ENCODE results near the gene AKT3.

AKT3 gene

DNA sequence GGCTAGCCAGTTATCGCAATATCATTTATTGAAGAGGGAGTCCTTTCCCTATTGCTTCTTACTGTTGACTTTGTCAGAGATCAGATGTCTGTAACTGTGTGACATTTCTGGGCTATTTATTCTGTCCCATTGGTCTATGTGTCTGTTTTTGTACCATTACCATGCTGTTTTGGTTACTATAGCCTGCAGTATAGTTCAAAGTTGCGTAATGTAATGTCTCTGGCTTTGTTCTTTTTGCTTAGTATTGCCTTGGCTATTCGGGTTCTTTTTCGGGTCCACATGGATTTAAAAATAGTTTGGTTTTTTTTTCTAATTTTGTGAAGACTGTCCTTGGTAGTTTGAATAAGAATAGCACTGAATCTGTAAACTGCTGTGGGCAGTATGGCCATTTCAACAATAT is 320.5 kb downstream of the AKT3 start:
- no peak overlapping the region for H3K27ac ChIP-seq
- DNase-seq (ENCODE audit: low spot score), result no peak
- no peak overlapping the region for H3K4me3 ChIP-seq
- TF ChIP-seq, protein P1, sequence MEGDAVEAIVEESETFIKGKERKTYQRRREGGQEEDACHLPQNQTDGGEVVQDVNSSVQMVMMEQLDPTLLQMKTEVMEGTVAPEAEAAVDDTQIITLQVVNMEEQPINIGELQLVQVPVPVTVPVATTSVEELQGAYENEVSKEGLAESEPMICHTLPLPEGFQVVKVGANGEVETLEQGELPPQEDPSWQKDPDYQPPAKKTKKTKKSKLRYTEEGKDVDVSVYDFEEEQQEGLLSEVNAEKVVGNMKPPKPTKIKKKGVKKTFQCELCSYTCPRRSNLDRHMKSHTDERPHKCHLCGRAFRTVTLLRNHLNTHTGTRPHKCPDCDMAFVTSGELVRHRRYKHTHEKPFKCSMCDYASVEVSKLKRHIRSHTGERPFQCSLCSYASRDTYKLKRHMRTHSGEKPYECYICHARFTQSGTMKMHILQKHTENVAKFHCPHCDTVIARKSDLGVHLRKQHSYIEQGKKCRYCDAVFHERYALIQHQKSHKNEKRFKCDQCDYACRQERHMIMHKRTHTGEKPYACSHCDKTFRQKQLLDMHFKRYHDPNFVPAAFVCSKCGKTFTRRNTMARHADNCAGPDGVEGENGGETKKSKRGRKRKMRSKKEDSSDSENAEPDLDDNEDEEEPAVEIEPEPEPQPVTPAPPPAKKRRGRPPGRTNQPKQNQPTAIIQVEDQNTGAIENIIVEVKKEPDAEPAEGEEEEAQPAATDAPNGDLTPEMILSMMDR (IDR thresholded peaks at IDR 0.05), result no peak

DNA sequence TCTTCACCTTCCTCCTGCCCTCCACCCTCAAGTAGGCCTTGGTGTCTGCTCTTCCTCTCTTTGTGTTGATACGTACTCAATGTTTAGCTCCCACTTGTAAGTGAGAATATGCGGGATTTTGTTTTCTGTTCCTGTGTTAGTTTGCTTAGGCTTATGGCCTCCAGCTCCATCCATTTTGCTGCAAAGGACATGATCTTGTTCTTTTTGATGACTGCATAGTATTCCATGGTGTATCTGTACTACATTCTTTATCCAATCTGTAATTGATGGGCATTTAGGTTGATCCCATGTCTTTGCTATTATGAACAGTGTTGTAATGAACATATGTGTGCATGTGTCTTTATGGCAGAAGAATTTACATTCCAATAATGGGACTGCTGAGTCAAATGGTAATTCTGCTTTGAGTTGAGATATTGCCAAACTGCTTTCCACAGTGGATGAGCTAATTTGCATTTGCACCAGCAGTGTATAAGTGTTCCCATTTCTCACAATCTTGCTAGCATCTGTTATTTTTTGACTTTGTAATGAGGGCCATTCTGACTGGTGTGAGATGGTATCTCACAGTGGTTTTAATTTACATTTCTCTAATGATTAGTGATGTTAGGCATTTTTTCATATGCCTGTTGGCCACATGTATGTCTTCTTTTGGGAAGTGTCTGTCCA is 321.5 kb downstream of the AKT3 start:
- Histone ChIP-seq H3K27ac (no peak overlapping the region), H3K4me3 (no peak overlapping the region)
- TF ChIP-seq, protein P1 (IDR thresholded peaks at IDR 0.05), result no peak
- DNase-seq (ENCODE audit: low spot score), result no peak

DNA sequence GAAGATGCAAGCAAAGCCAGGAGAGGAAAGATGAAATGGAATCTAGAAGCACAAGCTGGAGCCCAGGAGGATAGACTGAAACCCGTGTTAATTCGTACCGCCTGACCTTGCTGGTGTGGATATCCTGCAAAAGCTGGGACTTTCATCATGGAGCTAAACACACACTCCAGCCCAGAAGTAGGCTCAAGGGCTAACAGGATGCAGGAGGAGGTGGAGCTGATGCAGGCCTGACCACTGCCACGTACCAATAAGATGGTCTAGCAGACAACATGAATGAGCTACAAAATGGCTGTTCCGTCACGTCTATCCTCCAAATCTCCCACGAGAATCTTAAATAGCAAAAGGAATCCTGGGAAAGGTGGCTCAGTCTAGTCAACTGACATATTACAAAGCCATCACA is 323.9 kb downstream of the AKT3 start:
- no peak overlapping the region for H3K27ac ChIP-seq
- TF ChIP-seq, protein P1 (IDR thresholded peaks at IDR 0.05), result no peak
- no peak for DNase-seq (ENCODE audit: low spot score)

DNA sequence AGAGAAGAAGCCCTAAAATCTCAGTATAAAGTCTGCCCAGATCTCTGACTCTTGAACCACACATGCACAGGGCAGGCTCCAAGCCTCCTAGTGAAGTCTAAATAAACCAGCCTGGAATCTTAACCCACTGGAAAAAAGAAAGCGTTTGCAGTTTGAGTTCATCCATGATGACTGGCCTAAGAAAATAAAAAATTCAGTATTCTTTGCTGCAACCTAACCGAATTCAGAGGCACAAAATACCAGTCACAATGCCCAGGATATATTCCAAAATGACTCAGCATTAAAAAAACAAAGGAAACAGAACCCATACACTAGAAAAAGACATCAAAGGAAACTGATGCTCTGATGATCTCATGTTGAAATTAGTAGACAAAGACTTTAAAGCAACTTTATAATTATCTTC is 325.0 kb downstream of the AKT3 start:
- no peak overlapping the region for H3K27ac ChIP-seq
- H3K4me3 ChIP-seq, result no peak overlapping the region
- TF ChIP-seq, protein P1 (IDR thresholded peaks at IDR 0.05), result no peak
- DNase-seq (ENCODE audit: low spot score), result no peak

More for the DNA sequence above, 323.9 kb downstream of the AKT3 start:
- no peak overlapping the region for H3K4me3 ChIP-seq

DNA sequence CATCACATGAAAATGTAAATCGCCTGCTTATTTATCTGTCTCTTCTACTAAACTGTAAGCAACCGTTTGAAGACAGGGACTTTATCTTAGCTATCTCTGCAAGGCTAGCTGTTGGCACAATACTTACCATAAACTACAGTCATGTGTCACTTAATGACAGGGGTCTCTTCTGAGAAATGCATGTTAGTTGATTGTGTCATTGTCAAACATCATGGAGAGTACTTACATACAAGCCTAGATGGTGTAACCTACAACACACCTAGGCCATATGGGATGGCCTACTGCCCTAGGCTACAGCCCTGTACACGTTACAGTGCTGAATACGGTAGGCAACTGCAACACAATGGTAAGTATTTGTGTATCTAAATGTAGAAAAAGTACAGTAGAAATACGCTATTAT is 326.3 kb downstream of the AKT3 start:
- TF ChIP-seq, protein P1 (IDR thresholded peaks at IDR 0.05), result no peak
- Histone ChIP-seq H3K27ac (no peak overlapping the region), H3K4me3 (no peak overlapping the region)

DNA sequence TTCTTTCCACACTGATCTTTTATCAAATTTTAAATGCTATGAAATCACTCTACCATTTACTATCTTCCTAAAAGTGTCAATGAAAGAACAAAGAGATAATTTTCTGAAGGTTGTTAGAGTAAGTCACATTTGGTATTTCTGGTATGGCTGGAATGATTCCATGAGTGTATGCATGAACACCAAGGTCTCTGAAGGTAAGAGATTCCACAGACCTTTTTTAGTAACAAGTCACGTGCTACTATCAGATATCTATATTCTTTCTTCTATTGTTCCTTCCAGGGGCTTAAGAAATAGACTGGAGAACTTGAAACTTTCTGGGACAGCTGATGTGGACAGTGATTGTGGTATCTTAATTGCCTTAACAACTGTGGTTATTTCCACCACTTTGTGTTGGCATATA is 329.2 kb downstream of the AKT3 start:
- DNase-seq (ENCODE audit: low spot score), result no peak

More for the DNA sequence above, 326.3 kb downstream of the AKT3 start:
- DNase-seq (ENCODE audit: low spot score), result no peak

DNA sequence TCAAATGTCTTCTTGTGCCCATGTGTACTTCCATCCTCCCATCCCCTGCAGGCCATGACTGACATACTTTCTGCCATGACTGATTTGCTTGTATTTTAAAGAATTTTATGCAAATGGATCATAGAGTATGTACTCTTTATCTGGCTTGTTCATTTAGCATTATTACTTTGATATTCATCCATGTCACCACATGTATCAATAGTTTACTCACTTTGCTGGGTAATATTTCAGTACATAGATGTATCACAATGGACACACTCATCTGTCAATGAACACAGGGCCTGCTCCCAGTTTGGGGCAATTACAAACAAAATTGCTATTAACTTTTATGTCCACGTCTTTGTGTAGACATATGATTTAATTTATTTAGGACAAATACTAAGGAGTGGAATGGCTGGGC is 335.1 kb downstream of the AKT3 start:
- Histone ChIP-seq H3K27ac (no peak overlapping the region), H3K4me3 (no peak overlapping the region)
- TF ChIP-seq, protein P1 (IDR thresholded peaks at IDR 0.05), result no peak
- no peak for DNase-seq (ENCODE audit: low spot score)

More for the DNA sequence above, 329.2 kb downstream of the AKT3 start:
- Histone ChIP-seq H3K4me3 (no peak overlapping the region), H3K27ac (no peak overlapping the region)
- TF ChIP-seq, protein P1 (IDR thresholded peaks at IDR 0.05), result no peak
